HG02938 (cell line): ENCODE results near the gene HHEX.

Experiments used
- ATAC-seq: cut with Tn5 transposase; IDR thresholded peaks from one replicate; pipeline ENCODE4 v1.9.1; 2021; ENCODE audit warnings: mild to moderate bottlenecking, moderate library complexity; ENCODE audit not compliant: unreplicated experiment

Gene HHEX

GRCh38 chr10:92692697-92693533 is 3.2 kb downstream of the HHEX start:
- ATAC-seq: no peak

- ATAC-seq: no peak
Measured at GRCh38 chr10:92693534-92693893, 3.8 kb downstream of the HHEX start.

GRCh38 chr10:92695679-92696605 is 6.2 kb downstream of the HHEX start:
- ATAC-seq: no peak

GRCh38 chr10:92696606-92697383 is 7.0 kb downstream of the HHEX start:
- no peak for ATAC-seq

GRCh38 chr10:92697663-92698511 is 8.1 kb downstream of the HHEX start:
- ATAC-seq: no peak

- ATAC-seq: no peak
Measured at GRCh38 chr10:92699193-92699517, 9.4 kb downstream of the HHEX start.

GRCh38 chr10:92699518-92700381 is 10.0 kb downstream of the HHEX start:
- no peak for ATAC-seq

GRCh38 chr10:92702301-92702916 is 12.7 kb downstream of the HHEX start:
- ATAC-seq: no peak

GRCh38 chr10:92712016-92712889 is 22.5 kb downstream of the HHEX start:
- ATAC-seq: no peak

- ATAC-seq: no peak
Measured at GRCh38 chr10:92714152-92714845, 24.5 kb downstream of the HHEX start.

GRCh38 chr10:92714872-92715271 is 25.1 kb downstream of the HHEX start:
- ATAC-seq: no peak

- no peak for ATAC-seq
Measured at GRCh38 chr10:92719991-92720830, 30.5 kb downstream of the HHEX start.

- no peak for ATAC-seq
Measured at GRCh38 chr10:92720831-92721165, 31.0 kb downstream of the HHEX start.

- ATAC-seq: no peak
Measured at GRCh38 chr10:92722349-92722748, 32.6 kb downstream of the HHEX start.

GRCh38 chr10:92727141-92727540 is 37.4 kb downstream of the HHEX start:
- no peak for ATAC-seq

- no peak for ATAC-seq
Measured at GRCh38 chr10:92727550-92727949, 37.8 kb downstream of the HHEX start.

- peak; percentile 94 for ATAC-seq
Measured at GRCh38 chr10:92729886-92730285, 40.1 kb downstream of the HHEX start.
